ENCODE data around the gene ADGRG1.
"Not testable (repeated sequence)": the region's sequence is repeated elsewhere in the genome, so short reads cannot be mapped to it uniquely, and the experiment has no call there.

ADGRG1 gene

DNA sequence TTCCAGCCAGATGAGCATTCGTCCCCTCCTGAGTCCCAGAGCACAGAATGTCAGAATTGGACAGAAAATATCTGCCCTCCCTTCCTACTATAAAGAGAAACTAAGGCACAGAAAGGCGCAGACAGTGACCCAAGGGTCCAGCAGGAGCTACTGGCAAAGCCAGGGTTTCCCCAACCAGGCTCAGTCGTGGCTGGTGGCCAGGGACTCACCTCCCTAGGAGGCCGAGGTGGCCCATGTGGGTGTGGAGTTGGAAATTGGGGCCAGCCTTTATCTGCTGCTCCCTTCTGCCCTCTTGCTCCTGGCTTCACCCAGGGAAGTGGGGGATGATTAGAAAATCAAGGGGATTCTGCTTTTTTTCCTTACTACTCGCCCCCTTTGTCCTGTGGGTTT lies 67.2 kb downstream of the ADGRG1 start:
- no peak for DNase-seq

DNA sequence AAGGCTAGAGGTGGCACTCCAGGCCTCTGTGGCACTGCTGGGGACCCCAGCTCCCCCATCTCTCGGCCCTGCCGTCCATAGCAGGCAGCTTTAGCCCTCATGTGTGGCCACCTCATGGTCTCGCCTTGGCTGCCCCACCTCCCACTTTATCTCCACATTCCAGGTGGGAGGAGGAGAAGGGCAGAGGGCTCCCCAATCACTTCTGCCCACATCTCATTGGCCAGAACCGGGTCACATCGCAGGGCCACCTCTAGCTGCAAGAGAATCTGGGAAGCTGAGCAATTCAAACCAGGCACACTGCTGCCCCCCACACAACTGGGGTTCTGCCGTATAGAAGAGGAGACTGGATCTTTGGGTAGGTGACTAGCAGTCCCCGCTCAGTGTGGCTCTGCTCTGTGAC lies 67.8 kb downstream of the ADGRG1 start:
- DNase-seq, result no peak

DNA sequence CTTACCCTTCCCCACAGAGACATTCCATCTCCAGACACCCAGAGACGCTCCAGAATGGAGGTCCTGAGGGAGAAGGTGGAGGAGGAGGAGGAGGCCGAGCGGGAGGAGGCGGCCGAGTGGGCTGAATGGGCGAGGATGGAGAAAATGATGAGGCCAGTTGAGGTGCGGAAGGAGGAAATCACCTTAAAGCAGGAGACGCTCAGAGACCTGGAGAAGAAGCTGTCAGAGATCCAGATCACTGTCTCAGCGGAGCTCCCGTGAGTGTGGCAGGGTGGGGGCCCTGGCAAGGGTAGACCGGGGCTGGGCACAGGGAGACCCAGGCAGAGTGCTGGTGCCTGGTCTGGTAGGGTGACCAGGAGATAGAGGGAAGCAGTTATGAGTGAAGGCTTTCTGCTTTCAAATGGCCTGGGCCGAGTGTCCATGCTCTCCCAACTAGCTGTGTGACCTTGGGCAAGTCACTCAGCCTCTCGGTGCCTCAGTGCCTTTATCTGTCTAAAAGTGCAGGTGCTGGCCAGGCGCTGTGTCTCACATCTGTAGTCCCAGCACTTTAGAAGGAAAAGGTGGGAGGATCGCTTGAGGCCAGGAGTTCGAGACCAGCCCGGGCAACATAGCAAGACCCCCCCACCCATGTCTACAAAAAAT lies 69.6 kb downstream of the ADGRG1 start:
- no peak for DNase-seq

DNA sequence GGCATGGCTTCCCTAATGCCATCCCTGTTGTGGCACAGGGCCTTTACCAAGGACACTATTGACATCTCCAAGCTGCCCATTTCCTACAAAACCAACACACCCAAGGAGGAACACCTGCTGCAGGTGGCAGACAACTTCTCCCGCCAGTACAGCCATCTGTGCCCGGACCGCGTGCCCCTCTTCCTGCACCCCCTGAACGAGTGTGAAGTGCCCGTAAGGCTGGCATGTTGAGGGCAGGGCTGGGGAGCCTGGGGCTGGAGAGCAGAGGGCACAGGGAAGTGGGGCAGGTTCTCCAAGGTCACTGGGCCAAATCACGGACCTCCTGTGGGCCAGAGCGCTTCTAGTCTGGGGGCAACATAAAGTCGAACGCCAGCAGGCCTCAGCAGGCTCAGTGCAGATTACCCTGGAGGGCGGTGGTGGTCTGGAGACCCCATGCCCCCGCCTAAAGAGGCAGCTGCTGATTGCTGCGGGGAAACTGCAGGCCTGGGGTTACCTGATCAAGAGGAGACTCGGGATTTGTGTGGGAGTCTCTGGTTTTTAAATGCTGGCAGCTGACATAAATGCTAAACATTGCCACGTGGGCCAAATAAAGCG lies 70.5 kb downstream of the ADGRG1 start:
- no peak for DNase-seq

DNA sequence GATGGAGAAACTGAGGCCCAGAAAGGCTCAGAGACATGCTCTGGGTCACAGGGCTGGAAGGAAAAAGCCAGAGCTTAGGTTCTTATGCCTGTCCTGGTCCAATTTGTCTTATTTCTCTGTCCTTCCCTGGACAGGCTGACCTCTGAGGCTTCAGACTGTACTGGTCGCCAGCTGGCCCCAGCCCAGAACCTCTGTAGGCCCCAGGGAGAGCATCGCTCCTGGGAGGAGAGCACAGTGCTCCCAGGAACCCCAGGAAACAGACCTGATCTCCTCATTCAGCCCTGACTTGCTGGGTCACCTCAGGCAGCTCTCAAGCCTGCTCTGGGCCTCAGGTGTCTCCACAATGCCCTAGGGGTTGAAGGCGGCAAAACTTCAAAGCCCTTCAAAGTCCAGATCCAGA lies 71.1 kb downstream of the ADGRG1 start:
- no peak for DNase-seq

DNA sequence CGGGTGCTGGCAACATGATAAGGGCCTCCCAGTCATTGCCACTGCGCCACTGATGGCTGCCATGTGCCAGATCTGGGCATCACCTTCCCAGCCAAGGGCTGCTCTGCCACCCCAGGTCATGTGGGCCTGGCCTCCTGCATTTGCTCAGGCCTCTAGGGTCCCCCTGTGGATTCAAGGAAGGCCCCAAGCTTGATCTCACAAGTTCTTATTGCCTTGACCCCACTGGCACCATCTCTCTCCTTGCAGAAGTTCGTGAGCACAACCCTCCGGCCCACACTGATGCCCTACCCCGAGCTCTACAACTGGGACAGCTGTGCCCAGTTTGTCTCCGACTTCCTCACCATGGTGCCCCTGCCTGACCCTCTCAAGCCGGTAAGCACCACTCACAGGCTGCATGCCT lies 71.5 kb downstream of the ADGRG1 start:
- DNase-seq, result no peak

DNA sequence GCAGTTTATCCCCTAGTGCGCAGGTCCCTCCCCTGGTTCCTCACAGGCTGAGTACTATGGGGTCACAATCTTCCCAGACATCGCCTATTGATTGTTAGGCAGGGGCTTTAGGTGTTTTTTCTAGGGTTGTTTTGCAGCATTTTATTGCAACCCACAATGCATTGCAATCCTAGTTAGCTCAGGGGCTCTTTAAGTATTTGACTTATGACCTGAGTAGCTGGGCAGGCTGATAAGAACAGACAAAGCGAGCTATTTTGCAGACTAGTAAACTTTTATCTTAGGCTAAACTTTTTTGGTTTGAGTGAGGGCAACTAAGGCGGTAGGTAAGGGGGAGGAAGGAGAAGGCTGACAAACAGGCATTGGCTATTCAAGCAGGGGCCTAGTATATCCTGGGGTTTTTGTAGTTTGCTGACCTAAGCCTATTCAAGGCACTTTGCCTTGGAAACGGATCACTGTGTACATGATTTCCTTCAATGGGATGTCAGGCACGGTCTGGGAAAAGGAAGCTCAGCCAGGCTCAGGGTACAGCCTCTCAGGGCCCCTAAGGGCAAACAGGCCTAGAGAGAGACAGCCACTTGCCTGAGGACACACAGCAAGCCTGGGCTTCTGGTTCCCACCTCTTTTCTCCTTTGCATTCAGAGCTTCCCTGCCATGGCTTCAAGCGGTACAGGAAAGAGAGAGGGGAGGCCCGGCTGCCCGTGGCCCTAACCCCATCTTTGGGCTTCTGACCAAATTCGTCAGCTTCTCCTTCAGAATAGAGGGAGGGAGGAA lies 72.5 kb downstream of the ADGRG1 start:
- DNase-seq, result no peak

DNA sequence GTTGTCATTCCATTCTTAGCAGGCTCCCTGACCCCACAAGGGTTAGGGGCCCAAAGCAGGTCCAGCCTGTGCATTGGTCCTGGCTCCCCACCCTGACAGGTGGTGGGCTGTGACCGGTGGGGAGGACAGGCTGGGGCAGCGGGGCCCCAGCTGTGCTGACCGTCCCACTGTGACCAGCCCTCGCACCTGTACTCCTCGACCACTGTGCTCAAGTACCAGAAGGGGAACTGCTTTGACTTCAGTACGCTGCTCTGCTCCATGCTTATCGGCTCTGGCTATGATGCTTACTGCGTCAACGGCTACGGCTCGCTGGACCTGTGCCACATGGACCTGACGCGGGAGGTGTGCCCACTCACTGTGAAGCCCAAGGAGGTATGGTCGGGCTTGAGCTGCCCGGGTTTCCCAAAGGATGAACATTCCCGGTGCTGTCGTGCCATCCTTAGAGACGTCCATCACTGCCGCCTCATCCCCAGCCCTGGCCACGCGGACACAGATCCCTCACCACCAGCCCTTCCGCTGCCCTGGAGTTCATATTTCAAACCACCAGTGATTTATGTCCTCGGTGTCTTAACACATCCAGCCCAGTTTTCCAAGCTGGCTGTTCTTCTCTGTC lies 73.4 kb downstream of the ADGRG1 start:
- no peak for DNase-seq

DNA sequence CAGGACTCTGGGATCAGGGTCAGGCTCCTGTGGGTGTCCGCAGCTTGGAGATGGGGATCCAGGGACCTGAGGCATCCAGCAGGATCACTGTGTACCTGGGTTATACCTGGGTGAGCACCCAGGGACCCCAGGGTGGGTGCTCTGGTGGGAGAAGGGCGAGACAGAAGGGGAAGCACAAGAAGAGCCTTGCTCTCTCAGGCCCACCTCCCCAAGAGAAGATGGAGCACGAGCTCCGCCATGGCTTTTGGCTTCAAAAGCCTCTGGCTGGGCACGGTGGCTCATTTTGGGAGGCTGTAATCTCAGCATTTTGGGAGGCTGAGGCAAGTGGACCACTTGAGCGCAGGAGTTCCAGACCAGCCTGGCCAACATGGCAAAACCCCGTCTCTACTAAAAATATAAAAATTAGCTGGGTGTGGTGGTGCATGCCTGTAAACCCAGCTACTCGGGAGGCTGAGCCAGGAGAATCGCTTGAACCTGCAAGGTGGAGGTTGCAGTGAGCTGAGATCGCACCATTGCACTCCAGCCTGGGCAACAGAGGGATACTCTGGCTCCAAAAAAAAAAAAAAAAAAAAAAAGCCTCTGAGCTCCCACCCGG lies 75.1 kb downstream of the ADGRG1 start:
- no peak for DNase-seq

DNA sequence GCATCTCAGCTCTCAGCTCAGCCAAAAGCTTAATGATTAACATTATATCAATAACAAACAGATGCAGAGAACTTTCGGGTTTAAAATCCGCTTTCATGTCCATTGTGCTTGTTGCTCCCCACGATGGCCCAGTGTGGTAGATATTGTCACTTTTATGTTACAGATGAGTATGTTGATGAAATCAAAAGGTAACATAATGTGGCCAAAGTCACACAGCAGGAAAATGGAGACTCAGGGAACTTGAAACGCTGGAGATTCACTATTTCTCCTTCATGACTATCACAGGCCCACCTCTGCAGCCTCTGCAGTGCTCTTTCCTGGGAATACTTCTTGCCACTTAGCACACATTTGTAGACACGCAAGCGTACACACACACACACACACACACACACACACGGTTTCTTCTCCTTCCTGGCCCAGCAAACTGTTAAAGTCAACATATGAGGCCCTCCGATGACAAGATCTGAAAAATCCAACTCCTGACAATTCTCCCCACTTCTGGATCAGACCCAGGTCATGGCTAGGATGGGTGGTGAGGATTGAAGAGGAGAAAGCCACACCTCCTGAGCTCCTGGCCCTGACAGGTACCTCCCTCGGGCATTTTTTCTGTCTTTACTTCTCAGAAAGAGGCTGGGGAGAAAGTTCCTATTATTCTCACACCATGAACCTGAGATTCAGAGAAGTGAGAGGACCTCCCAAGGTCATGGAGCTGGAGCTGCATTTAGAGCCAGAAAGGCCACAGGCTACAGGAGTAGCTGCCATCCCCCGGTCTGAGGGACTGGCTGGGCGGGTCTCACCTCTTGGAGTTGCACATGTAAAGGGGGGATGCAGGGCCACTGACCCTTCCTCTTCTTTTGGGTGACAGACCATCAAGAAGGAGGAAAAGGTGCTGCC lies 75.8 kb downstream of the ADGRG1 start:
- DNase-seq, result no peak

DNA sequence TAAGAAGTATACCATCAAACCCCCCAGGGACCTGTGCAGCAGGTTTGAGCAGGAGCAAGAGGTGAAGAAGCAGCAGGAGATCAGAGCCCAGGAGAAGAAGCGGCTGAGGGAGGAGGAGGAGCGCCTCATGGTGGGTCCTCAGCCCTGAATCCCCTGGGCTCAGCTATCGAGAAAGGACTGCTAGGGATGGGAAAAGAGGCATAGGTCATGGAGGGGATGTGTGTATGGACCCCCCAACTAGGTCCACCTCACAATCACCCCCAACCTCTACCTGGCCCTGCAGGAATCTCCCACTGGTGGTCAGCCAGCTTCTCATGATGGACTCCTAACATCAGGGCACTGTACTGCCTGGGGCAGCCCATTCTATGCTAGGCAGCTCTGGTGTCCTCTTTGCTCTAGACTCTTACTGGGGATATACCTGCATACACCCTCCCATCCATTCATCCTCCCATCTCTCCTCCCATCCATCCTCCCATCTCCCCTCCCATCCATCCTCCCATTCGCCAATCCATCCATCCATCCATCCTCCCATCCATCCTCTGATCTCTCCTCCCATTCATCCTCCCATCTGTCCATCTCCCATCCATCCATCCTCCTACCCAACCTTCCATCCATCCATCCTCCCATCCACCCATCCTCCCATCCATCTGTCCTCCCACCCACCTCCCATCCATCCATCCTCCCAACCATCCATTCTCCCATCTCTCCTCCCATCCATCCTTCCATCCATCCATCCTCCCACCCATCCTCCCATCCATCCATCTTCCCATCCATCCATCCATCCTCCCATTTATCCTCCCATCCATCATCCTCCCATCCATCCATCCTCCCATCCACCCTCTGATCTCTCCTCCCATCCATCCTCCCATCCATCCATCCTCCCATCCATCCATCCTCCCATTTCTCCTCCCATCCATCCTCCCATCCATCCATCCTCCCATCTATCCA lies 76.7 kb downstream of the ADGRG1 start:
- DNase-seq, result no peak

DNA sequence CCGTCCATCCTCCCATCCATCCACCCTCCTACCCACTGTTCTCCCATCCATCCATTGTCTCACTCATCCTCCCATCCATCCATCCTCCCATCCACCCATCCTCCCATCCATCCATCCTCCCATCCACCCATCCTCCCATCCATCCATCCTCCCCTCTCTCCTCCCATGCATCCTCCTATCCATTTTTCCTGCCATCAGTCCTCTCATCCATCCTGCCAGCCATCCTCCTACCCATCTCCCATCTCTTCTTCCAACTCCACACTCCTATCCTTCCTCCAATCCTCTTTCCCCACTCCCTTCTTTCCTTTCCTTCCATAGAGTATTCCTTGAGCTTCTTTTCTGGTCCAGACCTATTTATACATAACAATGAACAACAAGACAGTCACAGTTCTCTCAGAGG lies 78.3 kb downstream of the ADGRG1 start:
- DNase-seq, result no peak

DNA sequence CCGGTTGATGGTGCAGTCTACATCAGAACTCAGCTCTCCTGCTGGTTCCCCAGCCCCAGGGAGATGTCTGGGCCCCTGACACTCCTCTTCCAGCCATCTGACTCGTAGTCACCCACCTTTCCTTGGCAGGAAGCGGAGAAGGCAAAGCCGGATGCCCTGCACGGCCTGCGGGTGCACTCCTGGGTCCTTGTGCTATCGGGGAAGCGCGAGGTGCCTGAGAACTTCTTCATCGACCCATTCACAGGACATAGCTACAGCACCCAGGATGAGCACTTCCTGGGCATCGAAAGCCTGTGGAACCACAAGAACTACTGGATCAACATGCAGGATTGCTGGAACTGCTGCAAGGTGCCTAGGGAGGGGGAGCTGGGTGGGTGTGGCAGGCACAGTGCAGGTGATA lies 78.9 kb downstream of the ADGRG1 start:
- no peak for DNase-seq

DNA sequence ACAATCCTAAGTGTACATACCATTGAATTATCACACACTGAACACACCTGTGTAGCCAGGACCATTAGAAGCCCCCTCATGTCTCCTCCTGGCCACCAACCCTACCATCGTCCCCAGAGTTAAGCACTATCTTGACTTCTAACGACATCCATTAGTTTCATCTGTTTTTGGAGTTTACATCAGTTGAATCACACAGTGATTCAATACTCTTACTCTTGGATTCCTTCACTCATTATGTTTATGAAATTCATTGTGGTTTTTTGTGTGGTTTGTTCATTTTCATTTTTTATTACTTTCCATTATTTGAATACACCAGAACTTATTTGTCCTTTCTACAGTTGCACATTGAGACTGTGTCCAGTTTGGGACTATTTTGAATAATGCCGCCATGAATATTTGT lies 79.7 kb downstream of the ADGRG1 start:
- no peak for DNase-seq

DNA sequence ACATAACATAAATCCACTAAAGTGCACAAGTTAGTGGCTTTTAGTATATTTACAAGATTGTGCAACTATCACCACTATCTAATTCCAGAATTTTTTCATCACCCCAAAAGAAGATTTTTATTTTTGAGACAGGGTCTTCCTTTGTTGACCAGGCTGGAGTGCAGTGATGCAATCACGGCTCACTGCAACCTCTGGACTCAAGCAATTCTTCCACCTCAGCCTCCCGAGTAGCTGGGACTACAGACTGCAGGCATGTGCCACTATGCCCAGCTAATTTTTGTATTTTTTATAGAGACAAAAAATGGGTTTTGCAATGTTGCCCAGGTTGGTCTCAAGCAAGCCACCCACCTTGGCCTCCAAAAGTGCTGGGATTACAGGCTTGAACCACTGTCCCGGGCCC lies 81.2 kb downstream of the ADGRG1 start:
- DNase-seq, result no peak

DNA sequence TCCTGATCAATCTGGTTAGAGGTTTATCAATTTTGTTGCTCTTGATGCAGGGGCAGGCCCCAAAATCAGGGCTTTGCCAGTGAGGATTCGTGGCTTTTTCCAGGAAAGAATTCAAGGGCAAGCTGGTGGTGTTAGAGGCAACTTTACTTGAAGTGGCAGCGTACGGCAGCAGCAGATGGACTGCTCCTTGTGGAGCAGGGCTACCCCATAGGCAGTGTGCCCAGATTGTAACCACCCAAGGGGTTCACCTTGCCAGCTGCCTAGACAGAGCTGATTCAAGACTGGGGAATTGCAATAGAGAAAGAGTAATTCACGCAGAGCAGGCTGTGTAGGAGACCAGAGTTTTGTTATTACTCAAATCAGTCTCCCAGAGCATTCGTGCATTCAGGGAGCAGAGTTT lies 82.9 kb downstream of the ADGRG1 start:
- DNase-seq, result no peak

DNA sequence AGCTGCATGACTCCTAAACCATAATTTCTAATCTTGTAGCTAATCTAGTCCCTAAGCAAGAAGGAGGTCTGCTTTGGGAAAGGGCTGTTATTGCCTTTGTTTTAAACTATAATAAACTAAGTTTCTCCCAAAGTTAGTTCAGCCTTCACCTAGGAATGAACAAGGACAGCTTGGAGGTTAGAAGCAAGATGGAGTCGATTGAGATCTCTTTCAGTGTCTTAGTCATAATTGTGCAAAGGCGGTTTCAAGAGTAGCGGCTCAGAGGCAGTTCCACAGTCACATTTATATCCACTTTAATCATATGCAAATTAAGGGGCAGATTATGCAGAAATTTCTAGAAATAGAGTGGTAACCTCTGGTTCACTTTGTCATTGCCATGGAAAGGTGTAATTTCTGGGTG lies 83.6 kb downstream of the ADGRG1 start:
- DNase-seq, result no peak

DNA sequence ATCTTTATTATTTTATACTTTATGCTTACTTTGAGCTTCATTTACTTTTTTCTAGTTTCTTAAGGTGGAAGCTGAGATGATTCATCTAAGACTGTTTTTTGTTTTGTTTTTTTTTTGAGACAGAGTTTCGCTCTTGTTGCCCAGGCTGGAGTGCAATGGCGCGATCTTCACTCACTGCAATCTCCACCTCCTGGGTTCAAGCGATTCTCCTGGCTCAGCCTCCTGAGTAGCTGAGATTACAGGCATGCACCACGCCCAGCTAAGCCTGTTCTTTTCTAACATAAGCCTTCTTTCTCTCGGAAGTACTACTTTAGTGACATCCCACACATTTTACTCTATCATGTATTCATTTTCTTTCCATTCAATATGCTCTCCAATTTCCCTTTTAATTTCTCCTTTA lies 84.1 kb downstream of the ADGRG1 start:
- DNase-seq, result not testable (repeated sequence)

DNA sequence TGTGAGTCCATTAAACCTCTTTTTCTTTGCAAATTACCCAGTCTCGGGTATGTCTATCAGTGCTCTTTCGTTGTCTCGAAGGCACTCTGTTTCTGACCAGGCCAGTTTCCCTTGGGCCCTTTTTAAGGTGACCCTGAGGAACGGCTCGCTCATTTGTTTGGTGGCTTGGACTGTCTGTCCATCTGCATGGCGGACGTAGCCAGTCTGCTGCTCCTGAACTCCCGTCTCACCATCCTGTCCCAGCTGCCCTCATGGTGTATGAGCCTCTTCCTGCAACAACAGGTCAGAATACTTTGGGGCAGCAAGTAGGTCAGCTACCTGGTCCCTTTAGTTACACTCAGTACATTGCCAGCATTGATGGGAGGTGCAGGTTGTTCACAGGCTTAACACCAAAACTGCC lies 85.2 kb downstream of the ADGRG1 start:
- DNase-seq, result no peak

DNA sequence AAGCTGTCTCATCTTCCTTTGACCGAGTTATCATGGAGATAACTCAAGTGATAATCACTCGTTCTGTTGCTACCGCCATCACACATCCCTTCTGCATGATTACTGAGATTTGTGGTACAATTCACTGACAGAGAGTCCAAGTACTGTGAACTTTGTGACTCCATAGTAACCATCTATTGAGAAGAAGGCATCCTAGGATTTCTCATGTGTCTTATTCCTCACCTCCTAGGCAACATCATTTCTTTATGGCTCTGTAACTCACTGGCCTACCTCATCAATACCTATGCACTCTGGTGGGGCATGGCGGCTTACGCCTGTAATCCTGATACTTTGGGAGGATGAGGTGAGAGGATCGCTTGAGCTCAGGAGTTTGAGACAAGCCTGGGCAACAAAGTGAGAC lies 85.6 kb downstream of the ADGRG1 start:
- DNase-seq, result no peak
